Neural crest cell (in vitro differentiated cells): ENCODE measurements around the gene KRTAP5-2. TPM values are rescaled to one million over a fixed set of nuclear protein-coding genes. Genes with fewer than 3 reads are reported as not detected.

Experiments used
- DNase-seq: peaks from one replicate; pipeline ENCODE4 v3.0.0; 2021; ENCODE audit warnings: low read depth, mixed read lengths, low spot score
- H3K27ac Mint-ChIP-seq: one replicate; pipeline ENCODE4 v1.8.0; 2021; ENCODE audit warnings: mild to moderate bottlenecking, mixed read lengths; ENCODE audit not compliant: unreplicated experiment
- H3K27me3 Mint-ChIP-seq: 2 replicates; pipeline ENCODE4 v1.8.0; 2021; ENCODE audit warnings: low read depth, mild to moderate bottlenecking, mixed read lengths
- H3K36me3 Mint-ChIP-seq: 2 replicates; pipeline ENCODE4 v1.8.0; 2021; ENCODE audit warnings: low read depth, mild to moderate bottlenecking, mixed read lengths
- H3K4me1 Mint-ChIP-seq: 2 replicates; pipeline ENCODE4 v1.8.0; 2021; ENCODE audit warnings: mixed read lengths
- H3K4me3 Mint-ChIP-seq: one replicate; pipeline ENCODE4 v1.8.0; 2021; ENCODE audit warnings: mild to moderate bottlenecking, mixed read lengths
- H3K9me3 Mint-ChIP-seq: 2 replicates; pipeline ENCODE4 v1.8.0; 2021; ENCODE audit warnings: mixed read lengths
- CTCF ChIP-seq: fragments of 200-600 bp; sonication (generic); conservative IDR thresholded peaks from 2 replicates; pipeline ENCODE4 v1.5.0; 2021; ENCODE audit warnings: antibody characterized with exemption, mild to moderate bottlenecking
- total RNA-seq: library from RNA; stranded (reverse); gene quantifications from 2 replicates; pipeline ENCODE4 v1.2.1, GENCODE V29; 2021

KRTAP5-2 gene
- total RNA-seq, 1 donor from 2014 or later: not detected

GRCh38 chr11:1570896-1571759, 27.0 kb downstream of the KRTAP5-2 start:
- Mint-ChIP-seq H3K4me1 (no peaks in the 10 kb centered on the region), H3K36me3 (no peaks in the 10 kb centered on the region), H3K9me3 (no peaks in the 10 kb centered on the region), H3K27me3 (peaks cover 49% of the 10 kb centered on the region), H3K27ac (no peak overlapping the region), H3K4me3 (peak overlapping the region; percentile 67)
- no peak for DNase-seq
- no peak for TF ChIP-seq CTCF

DNA sequence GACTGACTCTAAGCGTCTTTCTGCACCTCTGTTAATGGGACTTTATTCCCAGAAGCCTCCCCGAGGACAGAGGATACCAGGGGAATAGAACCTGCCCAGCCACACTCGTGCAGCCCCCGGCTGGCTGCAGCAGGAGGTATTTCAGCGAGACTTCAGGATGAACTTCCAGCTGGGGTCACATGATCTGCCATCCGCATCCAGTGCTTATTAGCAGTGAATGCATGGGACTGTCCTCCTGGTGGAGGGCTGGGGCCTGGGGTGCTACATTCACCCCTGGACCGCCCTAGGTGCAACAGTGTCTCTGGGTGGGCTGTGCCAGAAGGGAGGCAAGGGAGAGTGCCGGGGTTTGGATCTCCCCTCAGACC, 27.6 kb downstream of the KRTAP5-2 start:
- H3K27me3 Mint-ChIP-seq: peaks cover 44% of the 10 kb centered on the region
- no peak overlapping the region for H3K27ac Mint-ChIP-seq
- no peak for TF ChIP-seq CTCF
- no peaks in the 10 kb centered on the region for H3K4me1 Mint-ChIP-seq
- H3K36me3 Mint-ChIP-seq: no peaks in the 10 kb centered on the region
- H3K4me3 Mint-ChIP-seq: peak overlapping the region; percentile 67
- no peak for DNase-seq
- no peaks in the 10 kb centered on the region for H3K9me3 Mint-ChIP-seq

GRCh38 chr11:1570001-1570453, 28.1 kb downstream of the KRTAP5-2 start:
- Mint-ChIP-seq H3K4me3 (peak overlapping the region; percentile 67), H3K27ac (no peak overlapping the region), H3K36me3 (no peaks in the 10 kb centered on the region), H3K27me3 (peaks cover 39% of the 10 kb centered on the region), H3K9me3 (no peaks in the 10 kb centered on the region), H3K4me1 (no peaks in the 10 kb centered on the region)
- DNase-seq: no peak
- TF ChIP-seq CTCF: no peak

DNA sequence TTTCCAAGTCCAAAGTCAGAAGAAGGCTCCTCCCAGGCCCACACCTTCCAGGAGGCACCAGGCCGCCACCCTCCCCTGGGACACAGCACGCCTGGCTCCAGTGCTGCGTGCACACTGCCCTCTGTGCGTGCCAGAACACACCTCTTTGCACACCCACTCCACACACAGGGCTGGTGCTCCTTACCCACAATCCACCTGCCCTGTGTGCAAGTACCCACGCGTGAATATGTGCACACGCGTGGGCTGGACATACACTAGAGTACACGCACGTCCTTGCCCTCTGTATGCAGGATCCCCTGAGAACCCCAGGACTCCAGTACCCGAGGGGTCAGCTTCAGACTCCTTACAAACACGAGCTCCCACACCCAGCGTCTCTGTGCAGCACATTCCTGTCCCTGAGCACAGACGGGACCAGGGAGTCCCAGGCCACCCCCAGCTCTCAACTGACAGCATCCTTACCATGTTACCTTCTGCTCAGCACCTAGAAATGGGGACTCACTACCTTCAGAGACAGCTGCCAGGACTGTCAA, 28.8 kb downstream of the KRTAP5-2 start:
- no peak for DNase-seq
- no peak for TF ChIP-seq CTCF
- Mint-ChIP-seq H3K9me3 (no peaks in the 10 kb centered on the region), H3K27me3 (peaks cover 35% of the 10 kb centered on the region), H3K4me1 (no peaks in the 10 kb centered on the region), H3K4me3 (peak overlapping the region; percentile 49), H3K27ac (no peak overlapping the region), H3K36me3 (no peaks in the 10 kb centered on the region)

GRCh38 chr11:1568441-1568911, 29.6 kb downstream of the KRTAP5-2 start:
- no peak overlapping the region for H3K27ac Mint-ChIP-seq
- no peak overlapping the region for H3K4me3 Mint-ChIP-seq
- H3K27me3 Mint-ChIP-seq: peaks cover 27% of the 10 kb centered on the region
- H3K36me3 Mint-ChIP-seq: no peaks in the 10 kb centered on the region
- no peaks in the 10 kb centered on the region for H3K4me1 Mint-ChIP-seq
- H3K9me3 Mint-ChIP-seq: no peaks in the 10 kb centered on the region
- no peak for TF ChIP-seq CTCF
- no peak for DNase-seq
